GM19328 (cell line): ENCODE measurements around the gene RNF167.
A peak's percentile ranks its signal among the peaks of the same experiment; 100 is the strongest.

Experiments
- ATAC-seq: cut with Tn5 transposase; IDR thresholded peaks from one replicate; pipeline ENCODE4 v1.9.1; 2021; ENCODE audit warnings: mild to moderate bottlenecking, moderate library complexity; ENCODE audit not compliant: unreplicated experiment

The RNF167 gene

DNA sequence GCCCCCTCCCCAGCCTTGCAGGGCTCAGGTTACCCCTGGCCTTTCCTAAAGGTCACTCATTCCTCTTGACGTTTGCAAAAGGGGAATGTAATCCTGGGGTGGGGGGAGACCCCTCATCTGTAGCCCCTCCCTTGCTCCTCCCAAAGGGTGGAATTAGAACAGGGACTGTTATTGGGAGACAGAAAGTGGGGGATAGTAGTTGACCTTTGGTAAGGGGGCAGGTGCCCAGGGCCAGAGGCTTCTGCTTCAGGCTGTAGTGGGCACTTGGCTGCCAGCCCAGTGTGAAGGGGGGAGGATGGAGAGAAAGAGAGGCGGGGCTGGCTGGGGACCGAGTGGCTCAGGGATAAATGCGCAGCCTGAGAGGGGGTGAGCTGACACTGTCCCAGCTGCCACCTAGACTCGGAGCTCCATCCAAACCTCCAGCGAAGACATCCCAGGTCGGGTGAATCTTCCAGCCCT, 10.7 kb downstream of the RNF167 start, which contains the start of gene ENO3:
Gene ENO3 (plus strand): TSS at position 374 of the 459 bp plus-strand sequence. CDS start 711 bp downstream, outside the sequence.
- ATAC-seq = no peak

GRCh38 chr17:4951486-4951885, 11.4 kb downstream of the RNF167 start:
- no peak for ATAC-seq

GRCh38 chr17:4953451-4953961, 13.4 kb downstream of the RNF167 start:
- no peak for ATAC-seq

- no peak for ATAC-seq
Observed at GRCh38 chr17:4955091-4955490, 15.0 kb downstream of the RNF167 start.

DNA sequence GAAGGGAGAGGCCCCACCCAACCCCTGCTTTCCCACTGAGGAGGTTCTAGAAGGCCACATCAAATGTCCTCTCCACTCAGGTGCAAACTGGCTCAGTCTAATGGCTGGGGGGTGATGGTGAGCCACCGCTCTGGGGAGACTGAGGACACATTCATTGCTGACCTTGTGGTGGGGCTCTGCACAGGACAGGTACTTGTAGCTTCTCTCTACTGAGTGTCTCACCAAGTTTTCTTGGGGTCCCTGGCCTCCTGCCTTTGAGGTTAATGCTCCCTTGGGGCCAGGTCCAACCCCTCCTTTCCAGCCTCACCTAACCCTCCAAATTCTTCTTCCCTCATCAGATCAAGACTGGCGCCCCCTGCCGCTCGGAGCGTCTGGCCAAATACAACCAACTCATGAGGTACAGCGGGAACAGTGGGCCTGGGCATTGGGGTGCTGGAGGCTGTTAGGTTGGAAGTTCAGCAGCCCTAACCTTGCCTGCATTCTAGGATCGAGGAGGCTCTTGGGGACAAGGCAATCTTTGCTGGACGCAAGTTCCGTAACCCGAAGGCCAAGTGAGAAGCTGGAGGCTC, 16.5 kb downstream of the RNF167 start:
- no peak for ATAC-seq

DNA sequence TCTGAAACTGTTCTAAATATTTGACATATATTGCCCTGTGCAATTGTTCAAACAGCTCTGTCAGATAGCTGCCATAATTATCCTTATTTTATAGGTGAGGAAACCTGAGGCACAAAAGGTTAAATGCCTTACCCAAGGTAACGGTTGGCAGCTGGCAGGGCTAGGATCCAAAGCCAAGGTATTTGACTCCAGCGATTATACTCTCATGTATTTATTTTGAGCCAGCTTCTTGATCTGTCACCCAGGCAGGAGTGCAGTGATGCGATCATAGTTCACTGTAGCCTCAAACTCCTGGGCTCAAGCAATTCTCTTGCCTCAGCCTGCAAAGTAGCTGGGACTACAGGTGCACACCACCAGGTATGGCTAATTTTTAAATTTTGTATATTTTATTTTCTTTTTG, 18.0 kb downstream of the RNF167 start:
- ATAC-seq = no peak

- ATAC-seq = no peak
Observed at GRCh38 chr17:4959261-4959965, 19.3 kb downstream of the RNF167 start.

DNA sequence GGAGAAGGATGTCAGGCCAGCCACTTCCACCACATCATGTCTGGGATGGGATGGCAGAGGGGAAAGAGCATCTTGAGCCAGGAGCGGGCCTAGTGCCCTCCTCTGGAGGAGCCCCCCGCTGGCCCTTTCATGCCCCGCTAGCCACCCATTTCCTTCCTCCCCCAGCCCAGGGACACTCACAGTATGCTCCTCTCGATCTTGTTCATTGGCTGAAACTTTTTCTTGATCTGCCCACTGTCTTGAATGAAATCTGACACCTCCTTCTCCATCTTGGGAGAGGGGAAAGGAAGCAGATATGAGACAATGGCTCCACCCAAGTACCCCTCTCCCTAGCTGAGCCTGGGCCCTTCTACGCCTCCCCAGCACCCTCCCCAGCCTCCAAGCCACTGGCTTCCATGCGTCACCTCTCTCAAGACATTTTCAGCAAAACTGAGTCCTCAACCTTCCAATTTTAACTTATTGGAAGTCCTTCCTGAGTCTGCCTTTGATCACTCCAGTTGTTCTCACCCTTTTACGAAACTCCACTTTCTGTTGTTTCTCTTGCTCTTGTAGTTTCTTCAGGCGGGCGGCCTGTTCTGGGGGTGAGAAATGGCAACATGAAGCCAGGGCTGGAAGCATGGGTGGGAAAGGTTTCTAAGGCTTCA, 20.3 kb downstream of the RNF167 start:
- no peak for ATAC-seq

DNA sequence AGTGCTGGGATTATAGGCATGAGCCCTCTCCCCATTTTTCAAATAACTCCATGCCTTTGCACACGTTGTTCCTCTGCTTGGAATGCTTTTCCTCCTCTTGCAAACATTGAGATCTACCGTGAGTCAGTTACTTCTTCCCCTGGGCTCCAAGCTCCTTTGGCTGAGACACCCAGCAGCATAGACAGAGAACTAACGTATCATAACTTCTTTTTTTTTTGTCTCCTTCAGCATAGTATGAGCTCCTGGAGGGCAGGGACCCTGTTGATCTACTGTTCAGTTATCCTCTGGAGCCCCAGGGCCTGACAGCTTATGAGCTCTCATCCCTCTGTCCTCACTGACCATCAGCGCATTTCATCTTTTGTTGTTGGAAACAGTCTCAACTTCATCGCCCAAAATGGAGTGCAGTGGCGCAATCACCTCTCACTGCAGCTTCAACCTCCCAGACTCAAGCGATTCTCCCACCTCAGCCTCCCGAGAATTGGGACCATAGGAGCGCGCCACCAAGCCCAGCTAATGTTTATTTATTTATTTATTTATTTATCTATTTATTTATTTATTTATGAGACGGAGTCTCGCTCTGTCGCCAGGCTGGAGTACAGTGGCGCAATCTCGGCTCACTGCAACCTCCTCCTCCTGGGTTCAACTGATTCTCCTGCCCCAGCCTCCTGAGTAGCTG, 25.4 kb downstream of the RNF167 start:
- ATAC-seq = no peak

DNA sequence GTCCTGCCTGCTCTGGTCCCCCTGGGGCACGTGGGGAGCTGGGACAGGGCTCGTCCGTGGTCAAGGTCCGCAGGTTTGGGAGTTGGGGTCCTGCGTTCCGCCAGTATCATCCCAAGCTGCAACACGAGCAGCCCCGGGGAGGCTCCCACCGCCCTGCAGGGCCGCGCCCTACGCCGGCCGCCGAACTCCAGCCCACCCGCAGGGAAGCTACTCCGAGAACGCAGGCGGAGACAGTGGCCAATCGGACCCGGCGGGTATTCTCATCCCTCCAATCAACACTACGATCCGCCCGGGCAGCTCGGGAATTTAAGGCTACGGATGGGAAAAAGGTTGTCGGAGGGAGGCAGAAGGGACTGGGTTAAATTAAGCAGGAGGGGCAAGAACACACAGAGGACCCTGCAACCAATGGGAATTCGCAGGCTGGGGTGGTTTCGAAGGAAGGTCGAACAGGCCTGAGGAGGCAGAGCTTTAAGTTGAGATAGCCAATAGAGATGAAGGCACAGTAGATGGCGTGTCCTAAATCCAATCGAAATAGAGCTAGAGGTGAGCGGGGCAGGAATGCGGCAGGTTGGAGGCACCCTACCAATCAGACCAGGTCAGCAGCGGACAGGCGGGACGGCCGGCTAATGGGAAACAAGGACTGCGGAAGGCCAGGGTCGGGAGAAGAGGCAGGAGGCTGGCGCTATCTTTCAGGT, 26.9 kb downstream of the RNF167 start:
- peak; percentile 76 for ATAC-seq

- ATAC-seq = peak; percentile 46
Observed at GRCh38 chr17:4967539-4968485, 27.7 kb downstream of the RNF167 start, which contains the start of gene SPAG7. TSS of gene SPAG7 (minus strand) at chr17:4967817. CDS start at chr17:4967804, 13 bp downstream.

DNA sequence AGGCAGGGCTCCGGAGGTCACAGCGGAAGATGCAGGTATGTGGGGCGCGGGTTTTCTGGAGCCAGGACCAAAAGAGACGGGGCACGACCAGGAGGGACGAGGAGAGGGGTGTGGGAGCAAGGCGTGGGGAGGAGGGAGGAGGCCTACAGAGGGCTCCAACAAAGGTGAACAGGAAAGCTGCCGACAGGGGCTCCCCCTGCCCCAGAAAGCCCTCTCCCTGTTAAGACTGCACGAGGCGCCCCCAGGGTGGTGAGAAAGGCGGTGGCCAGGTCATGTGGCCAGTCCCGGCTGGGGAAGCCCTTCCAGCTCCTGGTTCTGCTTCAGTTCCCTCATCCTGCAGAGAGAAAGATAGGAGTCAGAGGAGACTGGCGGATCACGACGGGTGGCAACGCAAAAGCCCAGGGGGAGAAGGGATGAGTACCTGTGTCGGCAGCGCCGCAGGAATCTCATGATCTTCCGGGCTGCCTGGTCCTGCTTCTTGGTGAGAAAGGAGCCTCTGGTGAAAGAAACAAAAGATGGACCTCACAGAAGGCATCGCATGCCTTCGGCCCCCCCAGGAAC, 28.5 kb downstream of the RNF167 start:
- no peak for ATAC-seq

GRCh38 chr17:4969047-4969550, 29.0 kb downstream of the RNF167 start:
- no peak for ATAC-seq

- ATAC-seq = no peak
Observed at GRCh38 chr17:4969551-4970173, 29.6 kb downstream of the RNF167 start.

GRCh38 chr17:4970273-4970672, 30.2 kb downstream of the RNF167 start:
- ATAC-seq = no peak

DNA sequence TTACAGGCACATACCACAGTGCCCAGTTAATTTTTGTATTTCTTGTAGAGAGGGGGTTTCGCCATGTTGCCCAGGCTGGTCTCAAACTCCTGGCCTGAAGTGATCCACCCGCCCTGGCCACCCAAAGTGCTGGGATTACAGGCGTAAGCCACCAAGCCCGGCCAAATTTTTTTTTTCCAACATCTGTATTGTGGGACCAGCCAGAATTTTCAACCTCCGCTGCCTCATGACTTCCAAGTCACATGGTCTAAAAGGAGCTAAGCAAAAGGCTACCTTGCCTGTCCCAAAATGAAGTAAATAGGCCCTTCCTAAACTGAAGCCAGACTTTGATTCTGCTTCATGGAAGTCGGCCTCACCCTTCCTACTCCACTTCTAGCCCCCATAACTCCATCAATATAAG, 31.8 kb downstream of the RNF167 start:
- ATAC-seq = no peak

DNA sequence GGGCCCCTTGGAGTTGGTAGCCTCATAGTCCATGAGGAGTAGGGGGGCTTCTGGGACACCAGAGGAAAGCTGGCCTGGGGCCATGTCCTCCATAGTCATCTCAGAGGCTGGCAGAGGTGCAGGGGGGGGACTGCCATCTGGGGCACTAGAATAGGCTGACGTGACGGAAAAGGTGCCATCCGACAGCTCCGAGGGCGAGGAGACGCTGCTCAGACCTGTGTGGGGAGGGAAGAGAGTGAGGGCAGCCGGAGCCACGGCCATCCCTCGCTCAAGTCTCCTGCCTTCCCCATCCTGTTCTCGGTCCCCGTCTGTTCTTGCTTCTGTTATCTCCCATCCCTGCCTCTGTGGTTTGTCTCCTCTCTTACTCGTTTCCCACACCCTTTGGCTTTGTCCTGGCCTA, 32.3 kb downstream of the RNF167 start:
- no peak for ATAC-seq

DNA sequence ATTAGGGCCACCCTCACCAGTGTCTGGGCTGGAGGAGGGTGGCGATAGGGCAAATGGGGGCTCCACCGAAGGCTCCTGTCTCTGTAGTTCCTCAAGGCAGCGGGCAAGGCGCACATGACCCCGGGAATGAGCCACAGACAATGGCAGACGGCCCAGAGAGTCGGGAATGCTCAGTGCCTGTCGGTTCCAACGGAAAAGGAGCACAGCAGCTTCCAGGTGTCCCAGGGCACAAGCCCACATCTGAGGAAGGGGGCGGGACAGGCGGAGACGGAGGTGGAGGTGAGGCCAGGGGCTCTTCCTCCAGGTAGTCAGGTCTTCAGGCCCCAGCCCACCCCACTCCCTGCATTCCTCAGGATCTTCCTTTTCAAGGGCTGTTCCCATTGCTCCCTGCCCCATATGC, 32.7 kb downstream of the RNF167 start:
- no peak for ATAC-seq
